K562 (cell line): ENCODE measurements around the gene ITPR1. TPM values are rescaled to one million over a fixed set of nuclear protein-coding genes. Genes with fewer than 3 reads are reported as not detected.

Source experiments
- BACH1 ChIP-seq: fragments of 200-800 bp; sonication (Bioruptor generic); IDR thresholded peaks from 2 replicates; pipeline ENCODE4 v1.6.1; 2016; ENCODE audit warnings: missing genetic modification characterization, missing compliant biosample characterization
- BHLHE40 ChIP-seq: IDR thresholded peaks from 2 replicates; pipeline ENCODE4 v1.6.1; 2011; ENCODE audit warnings: low read length, improper control_type of control experiment
- CREB3 ChIP-seq: fragments of 450-650 bp; conservative IDR thresholded peaks from 2 replicates; pipeline ENCODE4 v1.6.1; 2016; ENCODE audit warnings: missing genetic modification characterization, low read depth, mild to moderate bottlenecking, missing compliant biosample characterization, moderate library complexity
- ELF2 ChIP-seq: fragments of 250-450 bp; sonication (Bioruptor Pico); IDR thresholded peaks from 2 replicates; pipeline ENCODE4 v1.5.0; 2021; ENCODE audit warnings: mild to moderate bottlenecking
- FIP1L1 ChIP-seq: fragments of 200-400 bp; formaldehyde crosslinking; IDR thresholded peaks from 2 replicates; pipeline ENCODE4 v1.6.1; 2018; ENCODE audit warnings: mild to moderate bottlenecking, low read depth, low read length; ENCODE audit not compliant: poor library complexity, severe bottlenecking
- KDM1A ChIP-seq, 2 experiments: fragments of 450-650 bp; IDR thresholded peaks; 2 replicates each; pipeline ENCODE4 v1.6.1; 2016; ENCODE audit warnings: mild to moderate bottlenecking in 2 of 2
- L3MBTL2 ChIP-seq: fragments of 450-650 bp; IDR thresholded peaks from 2 replicates; pipeline ENCODE4 v1.6.1; 2016; ENCODE audit warnings: mild to moderate bottlenecking, moderate library complexity
- NR2C1 ChIP-seq, 2 experiments: fragments of 450-650 bp; IDR thresholded peaks; 2 replicates each; pipeline ENCODE4 v1.6.1; 2017; ENCODE audit warnings: mild to moderate bottlenecking in 2 of 2, antibody characterized with exemption in 1 of 2, inconsistent platforms in 1 of 2, missing compliant biosample characterization in 1 of 2, missing genetic modification characterization in 1 of 2
- PYGO2 ChIP-seq: fragments of 450-650 bp; IDR thresholded peaks from 2 replicates; pipeline ENCODE4 v1.6.1; 2016; ENCODE audit warnings: mild to moderate bottlenecking, missing genetic modification characterization, moderate library complexity, missing compliant biosample characterization
- SIRT6 ChIP-seq: IDR thresholded peaks from one replicate; pipeline ENCODE4 v1.6.1; 2012; ENCODE audit warnings: low read depth, mild to moderate bottlenecking, control low read depth, inconsistent platforms, low read length, moderate library complexity
- SMARCA4 ChIP-seq: fragments of 450-650 bp; IDR thresholded peaks from 2 replicates; pipeline ENCODE4 v1.6.1; 2016
- SMC3 ChIP-seq: conservative IDR thresholded peaks from 2 replicates; pipeline ENCODE4 v1.6.1; 2011; ENCODE audit warnings: low read depth, low read length, improper control_type of control experiment; ENCODE audit not compliant: insufficient read depth
- TAF7 ChIP-seq: fragments of 450-650 bp; IDR thresholded peaks from 2 replicates; pipeline ENCODE4 v1.6.1; 2016; ENCODE audit warnings: missing genetic modification characterization, missing compliant biosample characterization
- TAL1 ChIP-seq: fragments of 450-650 bp; IDR thresholded peaks from 2 replicates; pipeline ENCODE4 v1.6.1; 2016; ENCODE audit warnings: mild to moderate bottlenecking
- ZBED1 ChIP-seq: IDR thresholded peaks from 2 replicates; pipeline ENCODE4 v1.6.1; 2014
- ZC3H8 ChIP-seq: fragments of 450-650 bp; IDR thresholded peaks from 2 replicates; pipeline ENCODE4 v1.6.1; 2017
- ZEB2 ChIP-seq: fragments of 450-650 bp; IDR thresholded peaks from 2 replicates; pipeline ENCODE4 v1.6.1; 2016
- ZFPM2 ChIP-seq: fragments of 250-450 bp; sonication (Bioruptor Pico); IDR thresholded peaks from 2 replicates; pipeline ENCODE4 v1.5.1; 2022; ENCODE audit warnings: mild to moderate bottlenecking
- ZKSCAN8 ChIP-seq: fragments of 200-800 bp; sonication (Bioruptor generic); IDR thresholded peaks from 2 replicates; pipeline ENCODE4 v1.6.1; 2016; ENCODE audit warnings: missing genetic modification characterization, missing compliant biosample characterization
- ZNF133 ChIP-seq: fragments of 250-450 bp; sonication (Bioruptor Pico); IDR thresholded peaks from 2 replicates; pipeline ENCODE4 v1.4.0; 2020; ENCODE audit warnings: mild to moderate bottlenecking
- ZNF347 ChIP-seq: fragments of 450-650 bp; formaldehyde crosslinking; IDR thresholded peaks from 2 replicates; pipeline ENCODE4 v1.4.0; 2020; ENCODE audit warnings: low read depth, mild to moderate bottlenecking, moderate library complexity
- ZNF561 ChIP-seq: fragments of 450-650 bp; formaldehyde crosslinking; conservative IDR thresholded peaks from 2 replicates; pipeline ENCODE4 v1.4.0; 2020; ENCODE audit warnings: mild to moderate bottlenecking, moderate library complexity
- polyA plus RNA-seq, 8 experiments: library from polyadenylated mRNA; depleted of rRNA in 4 of 8; stranded (reverse) in 5 of 8; unstranded in 3 of 8; fragments of >200 nt; fragmentation: Nextera tagmentation in 2 of 8; fragmentation: Illumina TruSeq in 1 of 8; extraction: Ambion mirVana in 2 of 8; extraction: Trizol in 1 of 8; gene quantifications; 2 replicates each; pipeline versions ENCODE4 v1.2.1 to v1.2.3, GENCODE V29; 2011 to 2014; ENCODE audit warnings: inconsistent platforms in 1 of 8, missing spikeins in 1 of 8
- total RNA-seq, 7 experiments: library from RNA; depleted of rRNA in 6 of 7; stranded (reverse); fragments of >200 nt in 6 of 7; fragmentation: Illumina TruSeq in 2 of 7; extraction: Trizol in 2 of 7; gene quantifications; 2 replicates each; pipeline versions ENCODE4 v1.2.1 to v1.2.3, GENCODE V29; 2011 to 2021; ENCODE audit warnings: low replicate concordance in 1 of 7
- TF ChIP-seq, protein P1 (sequence below), 2 experiments: fragments of 250-450 bp in 1 of 2; fragments of 450-650 bp in 1 of 2; sonication (Bioruptor Pico) in 1 of 2; IDR thresholded peaks; 2 replicates each; pipeline versions ENCODE4 v1.6.1 to v1.8.0; 2016 to 2021; ENCODE audit warnings: mild to moderate bottlenecking in 2 of 2, moderate library complexity in 2 of 2, missing compliant biosample characterization in 1 of 2, missing genetic modification characterization in 1 of 2
- TF ChIP-seq, protein P2 (sequence below): fragments of 450-650 bp; IDR thresholded peaks from 2 replicates; pipeline ENCODE4 v1.6.1; 2017; ENCODE audit warnings: antibody characterized with exemption, mild to moderate bottlenecking

Gene ITPR1
- total and polyA plus RNA-seq, 9 of the 15 experiments (the other 6 are each of a cell fraction or from before 2014, with no cell fraction given) = 22.4 to 40.0 (median 27.4) TPM

GRCh38 chr3:4759689-4760312, 266.7 kb downstream of the ITPR1 start (continued):
- TF ChIP-seq BACH1 (tag) (0 out of 2 replicates have a peak, but pooled peaks have one; percentile 27), CREB3 (tag) (peak; percentile 76), ZNF347 (CRISPR knock-in tag) (no peak), TAL1 (0 out of 2 replicates have a peak, but pooled peaks have one; percentile 20), SIRT6 (no peak), L3MBTL2 (peak; percentile 43), ZNF133 (no peak), ZBED1 (0 out of 2 replicates have a peak, but pooled peaks have one; percentile 24), ZNF561 (CRISPR knock-in tag) (no peak), SMARCA4 (peak; percentile 36; the same call in 1 of the 2 replicates), ELF2 (CRISPR knock-in tag) (0 out of 2 replicates have a peak, but pooled peaks have one; percentile 60), KDM1A (IDR thresholded peaks at IDR 0.05) (peak; percentile 59 to 81; a peak in 3 of 4 replicates), TAF7 (tag) (peak; percentile 22), ZC3H8 (no peak), PYGO2 (tag) (0 out of 2 replicates have a peak, but pooled peaks have one; percentile 22), ZKSCAN8 (no peak), SMC3 (no peak), NR2C1 (IDR thresholded peaks at IDR 0.05) (no peak), NR2C1 (tag; IDR thresholded peaks at IDR 0.05) (peak; percentile 59; the same call in 1 of the 2 replicates), ZEB2 (0 out of 2 replicates have a peak, but pooled peaks have one; percentile 13), BHLHE40 (0 out of 2 replicates have a peak, but pooled peaks have one; percentile 17), ZFPM2 (0 out of 2 replicates have a peak, but pooled peaks have one; percentile 52), FIP1L1 (no peak)
- TF ChIP-seq, protein P1, sequence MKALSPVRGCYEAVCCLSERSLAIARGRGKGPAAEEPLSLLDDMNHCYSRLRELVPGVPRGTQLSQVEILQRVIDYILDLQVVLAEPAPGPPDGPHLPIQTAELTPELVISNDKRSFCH (CRISPR knock-in tag; IDR thresholded peaks at IDR 0.05) = no peak
- TF ChIP-seq, protein P1 (tag; IDR thresholded peaks at IDR 0.05) = peak; percentile 42; the same call in 1 of the 2 replicates
- TF ChIP-seq, protein P2, sequence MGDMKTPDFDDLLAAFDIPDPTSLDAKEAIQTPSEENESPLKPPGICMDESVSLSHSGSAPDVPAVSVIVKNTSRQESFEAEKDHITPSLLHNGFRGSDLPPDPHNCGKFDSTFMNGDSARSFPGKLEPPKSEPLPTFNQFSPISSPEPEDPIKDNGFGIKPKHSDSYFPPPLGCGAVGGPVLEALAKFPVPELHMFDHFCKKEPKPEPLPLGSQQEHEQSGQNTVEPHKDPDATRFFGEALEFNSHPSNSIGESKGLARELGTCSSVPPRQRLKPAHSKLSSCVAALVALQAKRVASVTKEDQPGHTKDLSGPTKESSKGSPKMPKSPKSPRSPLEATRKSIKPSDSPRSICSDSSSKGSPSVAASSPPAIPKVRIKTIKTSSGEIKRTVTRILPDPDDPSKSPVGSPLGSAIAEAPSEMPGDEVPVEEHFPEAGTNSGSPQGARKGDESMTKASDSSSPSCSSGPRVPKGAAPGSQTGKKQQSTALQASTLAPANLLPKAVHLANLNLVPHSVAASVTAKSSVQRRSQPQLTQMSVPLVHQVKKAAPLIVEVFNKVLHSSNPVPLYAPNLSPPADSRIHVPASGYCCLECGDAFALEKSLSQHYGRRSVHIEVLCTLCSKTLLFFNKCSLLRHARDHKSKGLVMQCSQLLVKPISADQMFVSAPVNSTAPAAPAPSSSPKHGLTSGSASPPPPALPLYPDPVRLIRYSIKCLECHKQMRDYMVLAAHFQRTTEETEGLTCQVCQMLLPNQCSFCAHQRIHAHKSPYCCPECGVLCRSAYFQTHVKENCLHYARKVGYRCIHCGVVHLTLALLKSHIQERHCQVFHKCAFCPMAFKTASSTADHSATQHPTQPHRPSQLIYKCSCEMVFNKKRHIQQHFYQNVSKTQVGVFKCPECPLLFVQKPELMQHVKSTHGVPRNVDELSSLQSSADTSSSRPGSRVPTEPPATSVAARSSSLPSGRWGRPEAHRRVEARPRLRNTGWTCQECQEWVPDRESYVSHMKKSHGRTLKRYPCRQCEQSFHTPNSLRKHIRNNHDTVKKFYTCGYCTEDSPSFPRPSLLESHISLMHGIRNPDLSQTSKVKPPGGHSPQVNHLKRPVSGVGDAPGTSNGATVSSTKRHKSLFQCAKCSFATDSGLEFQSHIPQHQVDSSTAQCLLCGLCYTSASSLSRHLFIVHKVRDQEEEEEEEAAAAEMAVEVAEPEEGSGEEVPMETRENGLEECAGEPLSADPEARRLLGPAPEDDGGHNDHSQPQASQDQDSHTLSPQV = 0 out of 2 replicates have a peak, but pooled peaks have one; percentile 37
